Mucosa of rectum (tissue), 2 donors: Measurements from ENCODE around the gene ZMAT3.
A peak's percentile ranks its signal among the peaks of the same experiment; 100 is the strongest.
"Not testable (repeated sequence)": the region's sequence is repeated elsewhere in the genome, so short reads cannot be mapped to it uniquely, and the experiment has no call there.

Experiments used
- H3K27ac ChIP-seq, 2 donors: one replicate each; pipeline ENCODE4 v1.7.0; 2013; ENCODE audit warnings: inconsistent platforms in 2 of 2, low read depth in 2 of 2, low read length in 2 of 2
- H3K27me3 ChIP-seq, 2 donors: one replicate each; pipeline ENCODE4 v1.7.0; 2013; ENCODE audit warnings: low read length in 2 of 2; ENCODE audit not compliant: control insufficient read depth in 2 of 2, insufficient read depth in 2 of 2
- H3K36me3 ChIP-seq, 2 donors: one replicate each; pipeline ENCODE4 v1.7.0; 2013; ENCODE audit warnings: low read length in 2 of 2; ENCODE audit not compliant: control insufficient read depth in 2 of 2, insufficient read depth in 2 of 2
- H3K4me1 ChIP-seq, 2 donors: one replicate each; pipeline ENCODE4 v1.7.0; 2013; ENCODE audit warnings: low read length in 2 of 2, mild to moderate bottlenecking in 1 of 2; ENCODE audit not compliant: control insufficient read depth in 2 of 2, insufficient read depth in 2 of 2
- H3K4me3 ChIP-seq, 2 donors: one replicate each; pipeline ENCODE4 v1.7.0; 2013; ENCODE audit warnings: low read length in 2 of 2
- H3K9ac ChIP-seq, 2 donors: one replicate each; pipeline ENCODE4 v1.7.0; 2013; ENCODE audit warnings: low read length in 2 of 2, low read depth in 1 of 2, mild to moderate bottlenecking in 1 of 2
- H3K9me3 ChIP-seq, 2 donors: one replicate each; pipeline ENCODE4 v1.7.0; 2013; ENCODE audit warnings: low read length in 2 of 2; ENCODE audit not compliant: control insufficient read depth in 2 of 2
- donor health status: healthy.
- donor health status: Normal muscosa, but diverticular disease.

The ZMAT3 gene

DNA sequence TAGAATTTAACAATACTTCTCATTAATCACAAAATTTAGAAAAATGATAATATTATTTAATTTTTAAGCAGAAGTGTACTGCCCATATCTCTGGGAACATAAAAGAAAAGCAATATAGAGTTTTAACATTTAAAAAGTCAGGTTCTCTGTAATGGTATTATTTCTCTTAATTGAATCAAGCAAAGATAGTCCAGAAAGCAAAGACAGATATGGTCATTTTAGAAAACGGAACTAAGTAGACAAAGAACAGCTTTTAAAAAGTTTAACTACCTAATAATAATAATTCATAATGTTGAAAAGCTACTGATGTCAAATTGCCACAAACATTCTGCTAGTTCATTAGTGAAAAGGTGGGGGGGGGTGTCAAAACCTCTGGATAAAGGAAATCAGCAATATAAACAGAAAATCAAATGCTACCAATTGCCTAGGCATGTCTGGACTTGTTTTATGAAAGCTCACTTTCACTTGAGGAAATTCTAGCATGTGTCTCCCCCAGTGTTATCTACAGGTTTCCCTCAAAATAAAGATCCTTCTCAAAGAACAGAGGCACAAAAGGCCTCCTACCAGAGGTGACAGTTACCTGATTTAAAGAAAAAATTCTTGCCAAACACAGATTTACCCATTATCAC is 1.7 kb downstream of the ZMAT3 start:
- H3K9ac ChIP-seq: no peak overlapping the region
- peak overlapping the region in 1 of 2 donors; percentile 3 for H3K4me3 ChIP-seq
- no peaks in the 10 kb centered on the region for H3K4me1 ChIP-seq
- peaks cover 10 to 11% of the 10 kb centered on the region in 2 donors for H3K36me3 ChIP-seq
- no peak overlapping the region for H3K27ac ChIP-seq
- H3K27me3 ChIP-seq: no peaks in the 10 kb centered on the region
- H3K9me3 ChIP-seq: no peaks in the 10 kb centered on the region

DNA sequence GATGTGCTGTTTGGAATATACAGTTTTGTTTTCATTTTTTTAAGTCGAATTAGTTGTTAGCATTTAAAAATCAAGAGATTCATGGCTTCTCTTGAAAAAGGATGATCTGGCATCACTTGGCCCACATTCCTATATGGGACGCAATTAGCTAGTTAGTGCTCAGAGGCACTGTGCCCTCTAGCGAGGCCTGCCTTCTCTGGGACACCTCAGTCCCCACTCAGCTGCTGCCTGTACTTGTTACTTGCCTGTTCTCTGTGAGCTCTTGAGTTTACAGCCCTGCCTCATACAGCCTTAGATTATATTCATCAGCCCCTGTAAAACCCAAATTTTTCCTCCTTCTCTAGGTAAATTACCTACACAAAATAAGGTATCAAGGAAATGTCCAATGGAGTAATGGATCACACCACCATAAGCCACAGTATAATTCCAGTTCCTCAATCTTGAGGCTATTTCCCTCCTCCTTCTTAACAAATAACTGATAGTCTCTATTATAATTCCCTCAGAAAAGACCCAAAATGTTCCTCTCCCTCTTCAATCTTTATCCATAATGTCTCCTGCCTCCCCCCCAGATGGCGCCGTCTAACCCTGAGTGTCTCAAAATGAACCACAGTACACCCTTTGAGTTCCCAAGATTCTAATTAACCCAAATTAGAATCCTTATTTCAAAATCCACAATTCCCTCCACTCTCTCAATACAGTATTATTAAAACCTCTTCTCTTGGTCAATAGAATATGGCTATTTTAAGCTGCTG is 2.7 kb downstream of the ZMAT3 start:
- Histone ChIP-seq H3K9me3 (no peaks in the 10 kb centered on the region), H3K27ac (no peak overlapping the region), H3K9ac (no peak overlapping the region), H3K4me1 (no peaks in the 10 kb centered on the region), H3K4me3 (no peak overlapping the region), H3K27me3 (no peaks in the 10 kb centered on the region), H3K36me3 (peaks cover 10 to 11% of the 10 kb centered on the region in 2 donors)

GRCh38 chr3:179067839-179068238 is 3.8 kb downstream of the ZMAT3 start:
- Histone ChIP-seq H3K27me3 (no peaks in the 10 kb centered on the region), H3K27ac (no peak overlapping the region), H3K4me3 (no peak overlapping the region), H3K4me1 (no peaks in the 10 kb centered on the region), H3K9ac (no peak overlapping the region), H3K9me3 (no peaks in the 10 kb centered on the region), H3K36me3 (peaks cover 10 to 11% of the 10 kb centered on the region in 2 donors)

GRCh38 chr3:179067291-179067690 is 4.3 kb downstream of the ZMAT3 start:
- Histone ChIP-seq H3K27ac (no peak overlapping the region), H3K4me1 (no peaks in the 10 kb centered on the region), H3K27me3 (no peaks in the 10 kb centered on the region), H3K36me3 (peaks cover 10 to 11% of the 10 kb centered on the region in 2 donors), H3K9ac (no peak overlapping the region), H3K9me3 (no peaks in the 10 kb centered on the region), H3K4me3 (no peak overlapping the region)

GRCh38 chr3:179063945-179064560 is 7.6 kb downstream of the ZMAT3 start:
- Histone ChIP-seq H3K4me3 (no peak overlapping the region), H3K4me1 (no peaks in the 10 kb centered on the region), H3K27ac (no peak overlapping the region), H3K36me3 (peaks cover 10 to 11% of the 10 kb centered on the region in 2 donors), H3K27me3 (no peaks in the 10 kb centered on the region), H3K9ac (no peak overlapping the region), H3K9me3 (no peaks in the 10 kb centered on the region)

DNA sequence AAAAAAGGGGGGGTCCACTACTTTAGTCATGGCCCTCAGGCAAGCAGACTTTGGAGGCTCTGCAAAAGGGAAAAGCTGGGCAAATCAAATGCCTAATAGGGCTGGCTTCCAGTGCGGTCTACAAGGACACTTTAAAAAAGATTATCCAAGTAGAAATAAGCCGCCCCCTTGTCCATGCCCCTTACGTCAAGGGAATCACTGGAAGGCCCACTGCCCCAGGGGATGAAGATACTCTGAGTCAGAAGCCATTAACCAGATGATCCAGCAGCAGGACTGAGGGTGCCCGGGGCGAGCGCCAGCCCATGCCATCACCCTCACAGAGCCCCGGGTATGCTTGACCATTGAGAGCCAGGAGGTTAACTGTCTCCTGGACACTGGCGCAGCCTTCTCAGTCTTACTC is 15.3 kb downstream of the ZMAT3 start:
- Histone ChIP-seq H3K36me3 (no peaks in the 10 kb centered on the region), H3K4me1 (no peaks in the 10 kb centered on the region), H3K27ac (no peak overlapping the region), H3K4me3 (no peak overlapping the region), H3K9me3 (no peaks in the 10 kb centered on the region), H3K27me3 (no peaks in the 10 kb centered on the region), H3K9ac (no peak overlapping the region)

DNA sequence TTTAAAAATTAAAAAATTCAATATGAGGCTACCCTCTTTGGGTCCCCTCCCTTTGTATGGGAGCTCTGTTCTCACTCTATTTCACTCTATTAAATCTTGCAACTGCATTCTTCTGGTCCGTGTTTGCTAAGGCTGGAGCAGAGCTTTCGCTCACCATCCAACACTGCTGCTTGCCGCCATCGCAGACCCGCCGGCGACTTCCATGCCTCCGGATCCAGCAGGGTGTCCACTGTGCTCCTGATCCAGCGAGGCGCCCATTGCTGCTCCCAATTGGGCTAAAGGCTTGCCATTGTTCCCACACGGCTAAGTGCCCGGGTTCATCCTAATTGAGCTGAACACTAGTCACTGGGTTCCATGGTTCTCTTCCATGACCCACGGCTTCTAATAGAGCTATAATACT is 17.0 kb downstream of the ZMAT3 start:
- H3K4me3 ChIP-seq, H3K9ac ChIP-seq, H3K9me3 ChIP-seq, H3K27ac ChIP-seq, H3K27me3 ChIP-seq, H3K36me3 ChIP-seq, H3K4me1 ChIP-seq: not testable (repeated sequence)

DNA sequence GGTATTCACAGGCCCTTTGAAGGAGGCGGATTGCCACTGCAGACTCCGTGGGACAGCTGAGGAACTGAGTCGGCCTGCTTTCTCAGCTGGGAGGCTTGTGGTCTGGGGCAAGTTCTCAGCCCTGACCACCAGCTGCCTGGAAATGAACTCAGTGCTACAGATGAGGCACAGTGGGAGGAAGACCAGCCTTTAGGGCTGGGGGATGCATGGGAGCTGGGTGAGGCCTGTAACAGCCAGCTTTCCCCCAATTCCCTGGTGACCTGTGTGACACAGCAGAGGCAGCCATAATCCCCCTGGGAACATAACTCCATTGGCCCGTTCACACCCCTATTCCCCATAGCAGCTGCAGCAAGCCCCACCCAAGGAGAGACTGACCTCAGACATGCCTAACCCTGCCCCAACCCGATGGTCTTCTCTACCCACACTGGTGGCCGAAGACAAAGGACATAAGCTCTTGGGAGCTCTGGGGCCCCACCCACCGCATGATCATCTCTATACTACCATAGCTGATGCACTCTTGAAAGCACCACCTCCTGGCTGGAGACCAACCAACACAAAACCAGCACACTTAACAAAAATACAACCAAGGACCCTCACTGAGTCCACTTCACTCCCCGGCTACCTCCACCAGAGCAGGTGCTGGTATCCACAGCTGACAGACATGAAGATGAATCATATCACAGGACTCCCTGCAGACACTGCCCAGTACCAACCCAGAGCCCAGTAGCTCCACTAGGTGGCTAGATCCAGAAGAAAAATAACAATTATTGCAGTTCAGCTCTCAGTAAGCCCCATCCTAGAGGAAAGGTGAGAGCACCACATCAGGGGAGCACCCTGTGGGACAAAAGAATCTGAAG is 24.9 kb downstream of the ZMAT3 start:
- Histone ChIP-seq H3K4me3 (no peak overlapping the region), H3K27me3 (no peaks in the 10 kb centered on the region), H3K9me3 (no peaks in the 10 kb centered on the region), H3K9ac (no peak overlapping the region), H3K4me1 (peaks cover 0 to 3% of the 10 kb centered on the region in 2 donors), H3K27ac (no peak overlapping the region), H3K36me3 (no peaks in the 10 kb centered on the region)

- Histone ChIP-seq H3K27ac (no peak overlapping the region), H3K27me3 (no peaks in the 10 kb centered on the region), H3K9me3 (no peaks in the 10 kb centered on the region), H3K36me3 (no peaks in the 10 kb centered on the region), H3K9ac (no peak overlapping the region), H3K4me1 (peaks cover 0 to 3% of the 10 kb centered on the region in 2 donors), H3K4me3 (no peak overlapping the region)
Measured at GRCh38 chr3:179045719-179046402, 25.7 kb downstream of the ZMAT3 start.
